ENCODE data around the gene HMGXB3. TPM values are rescaled to one million over a fixed set of nuclear protein-coding genes. Genes with fewer than 3 reads are reported as not detected.

Gene HMGXB3
- total RNA-seq, 1 donor from 2014 or later, result 64.0 TPM

- no peak for DNase-seq (ENCODE audit: low read depth)
- H3K36me3 ChIP-seq (ENCODE audit: control insufficient read depth, insufficient read depth, low read length), result peaks cover 4% of the 10 kb centered on the region
- no peak for TF ChIP-seq CTCF (IDR thresholded peaks at IDR 0.05; ENCODE audit: insufficient read depth, low read length, poor library complexity, severe bottlenecking)
- no peaks in the 10 kb centered on the region for H3K27me3 ChIP-seq (ENCODE audit: control insufficient read depth, insufficient read depth, low read length)
- H3K4me3 ChIP-seq (ENCODE audit: low read depth, low read length), result no peak overlapping the region
These were observed 21.1 kb downstream of the HMGXB3 start for GRCh38 chr5:150021491-150022157.

- Histone ChIP-seq H3K36me3 (ENCODE audit: control insufficient read depth, insufficient read depth, low read length) (peaks cover 7% of the 10 kb centered on the region), H3K27me3 (ENCODE audit: control insufficient read depth, insufficient read depth, low read length) (no peaks in the 10 kb centered on the region), H3K4me3 (ENCODE audit: low read depth, low read length) (no peak overlapping the region)
- no peak for TF ChIP-seq CTCF (IDR thresholded peaks at IDR 0.05; ENCODE audit: insufficient read depth, low read length, poor library complexity, severe bottlenecking)
- DNase-seq (ENCODE audit: low read depth), result no peak
These were observed 21.6 kb downstream of the HMGXB3 start for GRCh38 chr5:150022158-150022531.

- no peak for DNase-seq (ENCODE audit: low read depth)
- peaks cover 7% of the 10 kb centered on the region for H3K36me3 ChIP-seq (ENCODE audit: control insufficient read depth, insufficient read depth, low read length)
- H3K27me3 ChIP-seq (ENCODE audit: control insufficient read depth, insufficient read depth, low read length), result no peaks in the 10 kb centered on the region
- TF ChIP-seq CTCF (IDR thresholded peaks at IDR 0.05; ENCODE audit: insufficient read depth, low read length, poor library complexity, severe bottlenecking), result no peak
- H3K4me3 ChIP-seq (ENCODE audit: low read depth, low read length), result no peak overlapping the region
These were observed 22.1 kb downstream of the HMGXB3 start for GRCh38 chr5:150022681-150023080.

GRCh38 chr5:150023136-150023535 is 22.6 kb downstream of the HMGXB3 start:
- DNase-seq (ENCODE audit: low read depth), result no peak
- TF ChIP-seq CTCF (IDR thresholded peaks at IDR 0.05; ENCODE audit: insufficient read depth, low read length, poor library complexity, severe bottlenecking), result no peak
- no peak overlapping the region for H3K4me3 ChIP-seq (ENCODE audit: low read depth, low read length)
- peaks cover 7% of the 10 kb centered on the region for H3K36me3 ChIP-seq (ENCODE audit: control insufficient read depth, insufficient read depth, low read length)
- H3K27me3 ChIP-seq (ENCODE audit: control insufficient read depth, insufficient read depth, low read length), result no peaks in the 10 kb centered on the region

- DNase-seq (ENCODE audit: low read depth), result no peak
- Histone ChIP-seq H3K27me3 (ENCODE audit: control insufficient read depth, insufficient read depth, low read length) (no peaks in the 10 kb centered on the region), H3K4me3 (ENCODE audit: low read depth, low read length) (no peak overlapping the region), H3K36me3 (ENCODE audit: control insufficient read depth, insufficient read depth, low read length) (peaks cover 6% of the 10 kb centered on the region)
- TF ChIP-seq CTCF (IDR thresholded peaks at IDR 0.05; ENCODE audit: insufficient read depth, low read length, poor library complexity, severe bottlenecking), result no peak
These were observed 23.9 kb downstream of the HMGXB3 start for GRCh38 chr5:150024346-150024984.
